CD4-positive, alpha-beta memory T cell (primary cell): ENCODE data around the gene FOXP1. TPM values are rescaled to one million over a fixed set of nuclear protein-coding genes. Genes with fewer than 3 reads are reported as not detected.

Source experiments
- CTCF ChIA-PET: fragments of 350-600 bp; sonication (Branson Sonifier 250); formaldehyde crosslinking; loops from one replicate; lab custom pipeline; 2021; ENCODE audit warnings: inconsistent platforms; ENCODE audit not compliant: partially characterized antibody; lab: Charles Lee
- POLR2A ChIA-PET: fragments of 350-600 bp; sonication (Branson Sonifier 250); formaldehyde crosslinking; loops from one replicate; lab custom pipeline; 2021; ENCODE audit not compliant: partially characterized antibody; lab: Charles Lee
- DNase-seq, 5 donors: peaks; one replicate each; pipeline versions ENCODE4 v3.0.0 to v3.0.0-alpha.2; 2020 to 2022; ENCODE audit warnings: mixed read lengths in 1 of 5
- H3K27ac ChIP-seq: one replicate; pipeline ENCODE4 v1.7.0; 2013; ENCODE audit warnings: low read depth, low read length
- H3K27me3 ChIP-seq: 2 replicates; pipeline ENCODE4 v1.7.0; 2013; ENCODE audit warnings: mild to moderate bottlenecking, low read length, moderate library complexity; ENCODE audit not compliant: insufficient read depth
- H3K36me3 ChIP-seq: 2 replicates; pipeline ENCODE4 v1.7.0; 2013; ENCODE audit warnings: mild to moderate bottlenecking, low read length, moderate library complexity; ENCODE audit not compliant: insufficient read depth
- H3K4me1 ChIP-seq: 2 replicates; pipeline ENCODE4 v1.7.0; 2013; ENCODE audit warnings: mild to moderate bottlenecking, low read length, moderate library complexity; ENCODE audit not compliant: insufficient read depth
- H3K4me3 ChIP-seq, 2 donors: one replicate each; pipeline ENCODE4 v1.7.0; 2013; ENCODE audit warnings: low read length in 2 of 2, mild to moderate bottlenecking in 1 of 2
- H3K9me3 ChIP-seq, 2 donors: one replicate each; pipeline ENCODE4 v1.7.0; 2013; ENCODE audit warnings: low read length in 2 of 2, control low read depth in 1 of 2; ENCODE audit not compliant: control insufficient read depth in 1 of 2
- H3K27ac Mint-ChIP-seq, 7 donors: one replicate each; pipeline ENCODE4 v1.8.0; 2020 to 2021; ENCODE audit warnings: mixed read lengths in 7 of 7, mild to moderate bottlenecking in 6 of 7, inconsistent platforms in 3 of 7, moderate library complexity in 3 of 7
- H3K27me3 Mint-ChIP-seq, 2 donors: one replicate each; pipeline ENCODE4 v1.8.0; 2020 to 2021; ENCODE audit warnings: mixed read lengths in 2 of 2
- H3K36me3 Mint-ChIP-seq, 2 donors: one replicate each; pipeline ENCODE4 v1.8.0; 2020 to 2021; ENCODE audit warnings: mixed read lengths in 2 of 2, inconsistent platforms in 1 of 2, mild to moderate bottlenecking in 1 of 2
- H3K4me1 Mint-ChIP-seq, 4 donors: one replicate each; pipeline ENCODE4 v1.8.0; 2020 to 2021; ENCODE audit warnings: mixed read lengths in 4 of 4, mild to moderate bottlenecking in 1 of 4
- H3K4me3 Mint-ChIP-seq, 8 donors: one replicate each; pipeline ENCODE4 v1.8.0; 2020 to 2021; ENCODE audit warnings: mixed read lengths in 8 of 8, mild to moderate bottlenecking in 7 of 8, moderate library complexity in 6 of 8, inconsistent platforms in 3 of 8
- H3K9me3 Mint-ChIP-seq, 8 donors: one replicate each; pipeline ENCODE4 v1.8.0; 2020 to 2021; ENCODE audit warnings: mixed read lengths in 8 of 8, mild to moderate bottlenecking in 5 of 8, inconsistent platforms in 3 of 8, moderate library complexity in 1 of 8
- intact Hi-C: fragments of 100-400 bp; cut with micrococcal nuclease; formaldehyde crosslinking; loops from one replicate; pipeline ENCODE4 v1.15.1; 2023
- polyA plus RNA-seq, 2 donors: library from polyadenylated mRNA; unstranded; fragments of 300-500 nt; fragmentation: Illumina TruSeq; gene quantifications; one replicate each; pipeline ENCODE4 v1.2.3, GENCODE V29; 2021
- total RNA-seq, 2 experiments: library from RNA; stranded (reverse); gene quantifications; one replicate each; pipeline ENCODE4 v1.2.3, GENCODE V29; 2021

Gene FOXP1
- total and polyA plus RNA-seq, 4 experiments from 2014 or later, result 189 to 348 (median 279) TPM

DNA sequence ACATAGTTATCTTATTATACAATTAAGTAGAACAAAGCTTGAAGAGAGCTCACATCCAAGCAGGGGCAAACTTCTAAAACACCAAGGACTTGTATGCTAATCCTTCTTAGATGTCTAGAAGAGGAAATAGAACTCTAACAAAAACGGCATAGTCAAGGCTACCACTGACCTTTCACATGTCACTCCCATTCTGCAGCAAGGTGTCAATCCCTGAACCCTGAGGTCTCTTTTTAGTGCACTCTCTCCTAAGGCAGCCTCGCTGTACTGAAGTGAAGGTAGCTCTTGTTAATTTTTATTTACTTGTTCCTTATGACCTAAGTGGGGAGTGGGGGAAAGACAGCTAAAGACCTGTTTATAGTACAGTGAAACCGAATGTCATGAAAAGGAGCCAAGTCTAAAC, 506.5 kb downstream of the FOXP1 start:
- Histone ChIP-seq H3K27me3 (no peaks in the 10 kb centered on the region), H3K27ac (no peak overlapping the region), H3K36me3 (peaks cover 6% of the 10 kb centered on the region), H3K4me3 (no peak overlapping the region), H3K4me1 (peaks cover 78% of the 10 kb centered on the region), H3K9me3 (no peaks in the 10 kb centered on the region)
- peaks cover 3 to 30% of the 10 kb centered on the region in 2 donors for H3K36me3 Mint-ChIP-seq
- CTCF ChIA-PET, result interaction anchor here (1.1 to 2.4 kb wide), 6 partner anchors 8 to 72 kb away, joined by 3 to 9 read pairs (median 6); no protein-coding TSS in a partner anchor
- peak overlapping the region; percentile 36 to 93 (median 84) for H3K27ac Mint-ChIP-seq
- POLR2A ChIA-PET, result interaction anchor here (1.0 to 3.7 kb wide), 4 partner anchors 10 to 54 kb away, joined by 3 to 13 read pairs (median 4); no protein-coding TSS in a partner anchor
- DNase-seq, result no peak
- no peaks in the 10 kb centered on the region for H3K27me3 Mint-ChIP-seq
- intact Hi-C loops, result no loop called here
- H3K4me3 Mint-ChIP-seq, result peak overlapping the region in 3 of 8 donors; percentile 2 to 64 (median 40)
- H3K9me3 Mint-ChIP-seq, result no peaks in the 10 kb centered on the region
- peaks cover 69 to 91% (median 80%) of the 10 kb centered on the region in 4 donors for H3K4me1 Mint-ChIP-seq

DNA sequence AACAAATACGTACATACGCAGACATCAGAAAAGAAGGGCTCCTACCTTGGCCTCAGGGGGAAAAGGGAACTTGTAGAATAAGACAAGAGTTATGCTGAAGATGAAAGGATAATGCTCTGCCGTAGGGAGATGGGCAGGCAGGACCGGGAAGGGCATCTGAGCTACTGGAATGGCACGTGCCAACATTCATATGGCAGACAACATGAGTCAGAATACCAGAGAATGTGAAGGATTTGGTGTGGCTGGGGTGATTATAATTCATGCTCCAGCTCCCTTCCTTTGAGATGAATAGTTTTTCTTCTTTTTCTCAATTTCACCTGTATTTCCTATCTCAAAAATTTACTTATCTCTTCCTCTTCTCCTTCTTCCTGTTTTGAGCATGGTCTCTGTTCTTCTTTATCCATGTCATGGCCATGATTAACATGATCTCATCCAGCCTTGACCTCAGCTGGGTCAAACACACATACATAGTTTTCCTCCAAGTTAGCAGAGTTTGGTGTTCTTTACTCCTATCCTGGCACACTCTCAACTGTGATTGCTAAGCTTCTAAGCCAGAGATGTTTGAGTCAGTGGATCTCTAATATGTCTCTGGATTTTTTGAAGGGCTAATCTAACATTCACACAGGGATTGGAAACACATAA, 507.0 kb downstream of the FOXP1 start:
- no peak overlapping the region for H3K27ac ChIP-seq
- Mint-ChIP-seq H3K27me3 (no peaks in the 10 kb centered on the region), H3K36me3 (peaks cover 3 to 29% of the 10 kb centered on the region in 2 donors), H3K9me3 (no peaks in the 10 kb centered on the region), H3K4me1 (peaks cover 67 to 87% (median 77%) of the 10 kb centered on the region in 4 donors), H3K27ac (peak overlapping the region; percentile 36 to 93 (median 84)), H3K4me3 (peak overlapping the region in 2 of 8 donors; percentile 37 to 40)
- no peaks in the 10 kb centered on the region for H3K9me3 ChIP-seq
- intact Hi-C loops, result no loop called here
- CTCF ChIA-PET, result interaction anchor here (1.1 to 2.4 kb wide), 5 partner anchors 8 to 71 kb away, joined by 3 to 9 read pairs (median 7); no protein-coding TSS in a partner anchor
- no peaks in the 10 kb centered on the region for H3K27me3 ChIP-seq
- no peak for DNase-seq
- POLR2A ChIA-PET, result interaction anchor here (1.0 to 3.7 kb wide), 4 partner anchors 11 to 54 kb away, joined by 3 to 13 read pairs (median 4); no protein-coding TSS in a partner anchor
- H3K4me1 ChIP-seq, result peaks cover 74% of the 10 kb centered on the region
- peaks cover 6% of the 10 kb centered on the region for H3K36me3 ChIP-seq
- no peak overlapping the region for H3K4me3 ChIP-seq

DNA sequence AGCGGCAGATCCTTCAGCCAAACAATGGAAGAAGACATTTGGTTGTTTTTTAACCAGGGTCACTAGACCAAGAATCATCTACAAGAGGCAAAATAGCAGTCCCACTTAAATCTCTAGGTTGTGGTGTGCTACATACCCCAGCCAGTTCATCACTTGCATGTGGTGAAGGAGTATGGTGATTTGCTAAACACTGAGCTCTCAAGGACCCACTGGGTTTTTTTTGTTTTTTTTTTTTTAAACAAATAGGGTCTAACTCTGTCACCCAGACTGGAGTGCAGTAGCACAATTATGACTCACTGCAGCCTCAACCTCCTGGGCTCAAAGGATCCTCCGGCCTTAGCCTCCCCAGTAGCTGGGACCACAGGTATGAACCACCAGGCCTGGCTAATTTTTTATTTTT, 508.0 kb downstream of the FOXP1 start:
- Mint-ChIP-seq H3K9me3 (no peaks in the 10 kb centered on the region), H3K36me3 (peaks cover 3 to 25% of the 10 kb centered on the region in 2 donors), H3K27ac (peak overlapping the region; percentile 36 to 93 (median 83)), H3K27me3 (no peaks in the 10 kb centered on the region), H3K4me3 (no peak overlapping the region), H3K4me1 (peaks cover 61 to 87% (median 75%) of the 10 kb centered on the region in 4 donors)
- Histone ChIP-seq H3K9me3 (no peaks in the 10 kb centered on the region), H3K36me3 (peaks cover 6% of the 10 kb centered on the region), H3K27ac (no peak overlapping the region), H3K27me3 (no peaks in the 10 kb centered on the region), H3K4me1 (peaks cover 67% of the 10 kb centered on the region), H3K4me3 (no peak overlapping the region)
- intact Hi-C loops, result no loop called here
- ChIA-PET POLR2A (interaction anchor here (3.7 kb wide), 1 partner anchor 12 kb away, joined by 13 read pairs; no protein-coding TSS in a partner anchor), CTCF (interaction anchor here (0.8 to 2.1 kb wide), 3 partner anchors 16 to 436 kb away, joined by 3 to 7 read pairs (median 3); no protein-coding TSS in a partner anchor)
- no peak for DNase-seq

DNA sequence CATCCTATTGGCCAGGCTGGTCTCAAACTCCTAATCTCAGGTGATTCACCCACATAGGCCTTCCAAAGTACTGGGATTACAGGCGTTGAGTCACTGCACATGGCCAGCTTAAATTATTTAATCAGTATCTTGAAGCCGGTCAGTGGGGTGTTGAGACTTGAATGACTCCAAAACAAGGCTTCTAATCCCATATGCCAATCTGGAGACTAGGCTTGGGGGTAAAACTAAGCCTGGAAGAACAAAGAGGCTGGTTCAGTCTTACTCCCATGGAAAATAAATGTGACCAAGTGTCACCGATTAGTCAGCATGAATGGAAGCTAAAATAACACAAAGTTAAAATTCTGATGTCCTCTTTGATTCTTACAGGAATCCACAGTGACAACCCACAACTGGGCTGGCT, 509.1 kb downstream of the FOXP1 start:
- Histone ChIP-seq H3K4me3 (no peak overlapping the region), H3K9me3 (no peaks in the 10 kb centered on the region), H3K27ac (no peak overlapping the region), H3K27me3 (no peaks in the 10 kb centered on the region), H3K4me1 (peaks cover 67% of the 10 kb centered on the region), H3K36me3 (peaks cover 6% of the 10 kb centered on the region)
- Mint-ChIP-seq H3K27me3 (no peaks in the 10 kb centered on the region), H3K27ac (peak overlapping the region; percentile 36 to 96 (median 89)), H3K9me3 (no peaks in the 10 kb centered on the region), H3K4me3 (no peak overlapping the region), H3K4me1 (peaks cover 61 to 87% (median 73%) of the 10 kb centered on the region in 4 donors), H3K36me3 (peaks cover 3 to 22% of the 10 kb centered on the region in 2 donors)
- CTCF ChIA-PET, result interaction anchor here (0.9 to 1.1 kb wide), 3 partner anchors 14 to 17 kb away, joined by 3 to 4 read pairs (median 3); no protein-coding TSS in a partner anchor
- intact Hi-C loops, result no loop called here
- no peak for DNase-seq
- POLR2A ChIA-PET, result interaction anchor here (3.7 kb wide), 1 partner anchor 13 kb away, joined by 13 read pairs; no protein-coding TSS in a partner anchor

DNA sequence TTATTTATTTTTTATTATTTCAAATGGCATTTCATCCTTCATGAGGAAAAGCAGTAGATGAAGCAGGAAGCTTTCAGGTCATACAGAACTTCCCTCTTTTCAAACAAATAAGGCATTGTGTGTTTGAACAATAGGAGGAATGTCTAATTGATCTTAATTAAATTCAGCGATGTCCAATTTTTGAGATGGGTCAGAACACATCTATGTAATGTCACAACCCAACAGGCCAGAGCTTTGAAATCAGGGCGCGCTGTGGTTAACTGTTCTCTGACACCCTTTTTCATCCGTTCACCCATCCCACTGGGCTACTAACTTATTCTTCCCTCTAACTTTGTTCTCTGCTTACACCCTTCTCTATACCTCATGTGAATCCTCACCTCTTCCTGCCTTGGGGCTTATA, 510.5 kb downstream of the FOXP1 start:
- Mint-ChIP-seq H3K27ac (peak overlapping the region; percentile 29 to 92 (median 81)), H3K4me3 (no peak overlapping the region), H3K27me3 (no peaks in the 10 kb centered on the region), H3K4me1 (peaks cover 56 to 85% (median 71%) of the 10 kb centered on the region in 4 donors), H3K9me3 (no peaks in the 10 kb centered on the region), H3K36me3 (peaks cover 3 to 22% of the 10 kb centered on the region in 2 donors)
- Histone ChIP-seq H3K27me3 (no peaks in the 10 kb centered on the region), H3K27ac (no peak overlapping the region), H3K4me3 (no peak overlapping the region), H3K9me3 (no peaks in the 10 kb centered on the region), H3K36me3 (peaks cover 6% of the 10 kb centered on the region), H3K4me1 (peaks cover 67% of the 10 kb centered on the region)
- DNase-seq, result no peak
- ChIA-PET POLR2A (interaction anchor here (1.3 kb wide), 1 partner anchor 14 kb away, joined by 3 read pairs; no protein-coding TSS in a partner anchor), CTCF (no interaction called here)
- intact Hi-C loops, result no loop called here

DNA sequence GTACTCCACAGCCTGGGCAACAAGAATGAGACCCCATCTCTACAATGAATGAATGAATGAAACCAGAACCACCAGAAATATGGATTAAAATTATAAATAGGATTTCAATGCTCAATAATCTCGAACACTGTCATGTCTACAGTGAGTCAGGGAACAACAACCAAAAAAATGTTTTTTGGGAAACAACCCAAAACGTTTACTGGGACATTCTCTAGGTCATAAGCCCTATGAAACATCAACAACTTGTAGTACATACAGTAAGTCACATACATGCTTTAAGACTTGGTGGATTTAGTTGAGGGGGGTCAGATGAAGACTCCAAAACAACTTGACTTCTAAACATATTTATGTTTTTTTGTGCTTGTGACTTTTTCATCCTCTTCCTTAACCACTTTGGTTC, 511.2 kb downstream of the FOXP1 start:
- no peaks in the 10 kb centered on the region for H3K27me3 ChIP-seq
- CTCF ChIA-PET, result interaction anchor here (0.6 kb wide), 1 partner anchor 91 kb away, joined by 3 read pairs; no protein-coding TSS in a partner anchor
- H3K27ac Mint-ChIP-seq, result peak overlapping the region in 6 of 7 donors; percentile 29 to 87 (median 77)

More for the DNA sequence above, 511.2 kb downstream of the FOXP1 start:
- no peak overlapping the region for H3K27ac ChIP-seq
- peaks cover 6% of the 10 kb centered on the region for H3K36me3 ChIP-seq
- no peak for DNase-seq
- no peak overlapping the region for H3K4me3 Mint-ChIP-seq
- H3K36me3 Mint-ChIP-seq, result peaks cover 3 to 22% of the 10 kb centered on the region in 2 donors
- H3K4me3 ChIP-seq, result no peak overlapping the region
- peaks cover 57 to 84% (median 70%) of the 10 kb centered on the region in 4 donors for H3K4me1 Mint-ChIP-seq
- no peaks in the 10 kb centered on the region for H3K27me3 Mint-ChIP-seq
- intact Hi-C loops, result no loop called here
- H3K4me1 ChIP-seq, result peaks cover 67% of the 10 kb centered on the region
- no peaks in the 10 kb centered on the region for H3K9me3 Mint-ChIP-seq
- POLR2A ChIA-PET, result interaction anchor here (1.3 kb wide), 1 partner anchor 15 kb away, joined by 3 read pairs; no protein-coding TSS in a partner anchor
- no peaks in the 10 kb centered on the region for H3K9me3 ChIP-seq
